HepG2 (cell line): Measurements from ENCODE around the gene TM9SF3.

Experiments used
- ASH2L ChIP-seq: fragments of 300-600, 200-600 bp; sonication (generic); IDR thresholded peaks from 2 replicates; pipeline ENCODE4 v1.7.0; 2017; ENCODE audit warnings: low read depth, mild to moderate bottlenecking, moderate library complexity, mixed read lengths, low read length; ENCODE audit not compliant: insufficient read length
- CBFB ChIP-seq: sonication (generic); formaldehyde crosslinking; IDR thresholded peaks from 2 replicates; pipeline ENCODE4 v1.4.0; 2020; ENCODE audit warnings: missing genetic modification reagents
- CHD2 ChIP-seq: IDR thresholded peaks from 2 replicates; pipeline ENCODE4 v1.6.1; 2011; ENCODE audit warnings: low read depth, low read length, improper control_type of control experiment
- CTCF ChIP-seq: sonication (generic); formaldehyde crosslinking; IDR thresholded peaks from 2 replicates; pipeline ENCODE4 v1.5.0; 2020; ENCODE audit warnings: mild to moderate bottlenecking, missing genetic modification reagents, moderate library complexity
- EZH2 ChIP-seq: conservative IDR thresholded peaks from 2 replicates; pipeline ENCODE4 v1.6.1; 2012; ENCODE audit warnings: mild to moderate bottlenecking, low read depth, low read length, moderate library complexity
- HNF4G ChIP-seq, 2 experiments: sonication (generic) in 1 of 2; formaldehyde crosslinking in 1 of 2; IDR thresholded peaks; 2 replicates each; pipeline versions ENCODE4 v1.4.0 to v1.6.1; 2011 to 2020; ENCODE audit warnings: borderline replicate concordance in 2 of 2, low read depth in 2 of 2, mild to moderate bottlenecking in 2 of 2, low read length in 1 of 2, missing genetic modification reagents in 1 of 2, moderate library complexity in 1 of 2
- POLR2A ChIP-seq, 2 experiments: IDR thresholded peaks; 2 replicates each; pipeline ENCODE4 v1.6.1; 2011; ENCODE audit warnings: low read depth in 2 of 2, low read length in 2 of 2, mild to moderate bottlenecking in 1 of 2, moderate library complexity in 1 of 2; ENCODE audit not compliant: insufficient read depth in 1 of 2
- RAD51 ChIP-seq: fragments of 450-650 bp; IDR thresholded peaks from 2 replicates; pipeline ENCODE4 v1.6.1; 2016; ENCODE audit warnings: borderline replicate concordance
- SKI ChIP-seq: fragments of 450-650 bp; IDR thresholded peaks from one replicate; pipeline ENCODE4 v1.6.1; 2018; ENCODE audit warnings: mild to moderate bottlenecking; ENCODE audit not compliant: partially characterized antibody
- ZNF724P ChIP-seq: sonication (generic); formaldehyde crosslinking; IDR thresholded peaks from 2 replicates; pipeline ENCODE4 v1.8.0; 2022; ENCODE audit warnings: missing genetic modification reagents, borderline replicate concordance
- ZNF788 ChIP-seq: sonication (generic); formaldehyde crosslinking; IDR thresholded peaks from 2 replicates; pipeline ENCODE4 v1.5.0; 2020; ENCODE audit warnings: mild to moderate bottlenecking, missing genetic modification reagents, borderline replicate concordance

- no peak for TF ChIP-seq EZH2
- TF ChIP-seq CHD2: no peak
- TF ChIP-seq CTCF (CRISPR knock-in tag): no peak
- TF ChIP-seq ZNF724P (CRISPR knock-in tag): no peak
- TF ChIP-seq ZNF788 (CRISPR knock-in tag): no peak
- TF ChIP-seq SKI: no peak
- TF ChIP-seq CBFB (CRISPR knock-in tag): no peak
- TF ChIP-seq HNF4G (IDR thresholded peaks at IDR 0.05; ENCODE audit: borderline replicate concordance, low read depth, low read length): no peak
- no peak for TF ChIP-seq HNF4G (CRISPR knock-in tag; IDR thresholded peaks at IDR 0.05; ENCODE audit: borderline replicate concordance, low read depth)
- TF ChIP-seq RAD51: no peak
- TF ChIP-seq ASH2L: no peak
- TF ChIP-seq POLR2A (IDR thresholded peaks at IDR 0.05; ENCODE audit: insufficient read depth in 1 of 2, low read depth in 2 of 2, low read length in 2 of 2): no peak
Observed at GRCh38 chr10:96541921-96542320, 44.9 kb downstream of the TM9SF3 start.
